GM12872 (cell line): Measurements from ENCODE around the gene AUTS2.

Experiments
- TF ChIP-seq, protein P1 (sequence below): IDR thresholded peaks from 3 replicates; pipeline ENCODE4 v1.5.1; 2011; ENCODE audit warnings: low read depth, mild to moderate bottlenecking, low read length, moderate library complexity; ENCODE audit not compliant: insufficient read depth

The AUTS2 gene

DNA sequence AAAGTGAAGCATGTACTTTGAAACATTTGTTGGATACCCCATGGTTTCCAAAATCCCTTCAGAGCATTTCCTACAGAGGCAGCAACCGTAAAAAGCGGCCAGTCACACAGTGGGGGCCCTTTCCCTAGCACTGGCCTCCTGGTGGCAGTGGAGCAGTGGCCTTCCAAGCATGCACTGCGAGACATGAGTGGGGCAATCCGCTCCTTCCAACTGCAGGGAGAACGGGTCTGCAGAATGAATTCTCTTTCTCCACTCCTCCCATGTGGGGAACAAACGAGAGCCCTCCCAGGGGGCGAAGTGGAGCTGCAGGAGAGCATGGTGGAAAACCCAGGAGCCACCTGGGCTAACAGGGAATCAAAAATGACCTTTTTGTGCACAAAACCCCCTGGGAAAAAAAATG is 990.7 kb downstream of the AUTS2 start:
- TF ChIP-seq, protein P1, sequence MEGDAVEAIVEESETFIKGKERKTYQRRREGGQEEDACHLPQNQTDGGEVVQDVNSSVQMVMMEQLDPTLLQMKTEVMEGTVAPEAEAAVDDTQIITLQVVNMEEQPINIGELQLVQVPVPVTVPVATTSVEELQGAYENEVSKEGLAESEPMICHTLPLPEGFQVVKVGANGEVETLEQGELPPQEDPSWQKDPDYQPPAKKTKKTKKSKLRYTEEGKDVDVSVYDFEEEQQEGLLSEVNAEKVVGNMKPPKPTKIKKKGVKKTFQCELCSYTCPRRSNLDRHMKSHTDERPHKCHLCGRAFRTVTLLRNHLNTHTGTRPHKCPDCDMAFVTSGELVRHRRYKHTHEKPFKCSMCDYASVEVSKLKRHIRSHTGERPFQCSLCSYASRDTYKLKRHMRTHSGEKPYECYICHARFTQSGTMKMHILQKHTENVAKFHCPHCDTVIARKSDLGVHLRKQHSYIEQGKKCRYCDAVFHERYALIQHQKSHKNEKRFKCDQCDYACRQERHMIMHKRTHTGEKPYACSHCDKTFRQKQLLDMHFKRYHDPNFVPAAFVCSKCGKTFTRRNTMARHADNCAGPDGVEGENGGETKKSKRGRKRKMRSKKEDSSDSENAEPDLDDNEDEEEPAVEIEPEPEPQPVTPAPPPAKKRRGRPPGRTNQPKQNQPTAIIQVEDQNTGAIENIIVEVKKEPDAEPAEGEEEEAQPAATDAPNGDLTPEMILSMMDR = no peak

DNA sequence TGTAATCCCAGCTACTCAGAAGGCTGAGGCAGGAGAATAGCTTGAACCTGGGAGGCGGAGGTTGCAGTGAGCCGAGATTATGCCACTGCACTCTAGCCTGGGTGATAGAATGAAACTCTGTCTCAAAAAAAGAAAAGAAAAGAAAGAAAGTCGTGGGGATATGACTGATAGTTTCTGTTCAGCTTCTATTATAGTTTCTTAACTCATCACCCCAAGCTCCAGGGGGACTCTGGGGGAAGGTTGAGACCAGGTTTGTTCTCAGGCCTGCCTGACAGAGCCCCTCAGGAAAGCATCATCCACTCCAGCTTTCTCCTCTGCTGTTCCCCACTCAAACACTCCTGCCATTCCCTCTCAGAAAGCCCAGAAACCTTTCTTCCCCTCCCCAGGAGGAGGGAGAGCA is 991.3 kb downstream of the AUTS2 start:
- TF ChIP-seq, protein P1 = no peak

DNA sequence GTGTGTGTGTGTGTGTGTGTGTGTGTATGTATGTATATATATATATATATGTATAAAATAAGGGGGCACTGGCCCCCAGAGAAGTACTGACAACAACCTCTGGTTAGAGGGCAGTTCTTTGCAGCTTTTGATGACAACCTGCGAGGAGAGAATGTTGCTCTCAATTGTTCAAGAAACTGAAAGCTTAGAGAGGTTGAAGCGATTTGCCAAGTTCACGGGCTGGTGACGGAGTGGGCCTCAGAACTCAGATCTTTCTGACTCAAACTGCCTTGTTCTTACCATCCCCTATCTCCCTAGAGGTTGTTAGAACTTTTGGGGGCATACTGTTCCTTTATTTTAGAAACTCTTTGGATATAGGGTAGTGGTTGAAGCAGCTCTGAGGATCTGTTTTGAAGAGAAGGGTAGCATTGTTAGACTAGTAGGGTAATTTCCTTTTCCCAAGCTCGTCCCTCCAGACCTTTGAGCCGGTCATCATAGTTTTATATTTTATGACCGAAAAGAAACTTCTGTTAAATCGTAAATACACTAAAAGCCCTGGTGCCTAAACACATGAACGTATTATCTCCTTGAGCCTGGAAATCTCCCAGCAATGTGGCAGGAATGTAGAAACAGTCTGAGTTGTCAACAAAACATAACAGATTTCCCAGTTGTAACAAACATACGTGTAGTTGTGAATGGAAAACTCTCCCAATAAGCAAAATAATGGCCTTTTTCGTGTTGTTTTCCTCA is 992.0 kb downstream of the AUTS2 start:
- TF ChIP-seq, protein P1 = no peak

DNA sequence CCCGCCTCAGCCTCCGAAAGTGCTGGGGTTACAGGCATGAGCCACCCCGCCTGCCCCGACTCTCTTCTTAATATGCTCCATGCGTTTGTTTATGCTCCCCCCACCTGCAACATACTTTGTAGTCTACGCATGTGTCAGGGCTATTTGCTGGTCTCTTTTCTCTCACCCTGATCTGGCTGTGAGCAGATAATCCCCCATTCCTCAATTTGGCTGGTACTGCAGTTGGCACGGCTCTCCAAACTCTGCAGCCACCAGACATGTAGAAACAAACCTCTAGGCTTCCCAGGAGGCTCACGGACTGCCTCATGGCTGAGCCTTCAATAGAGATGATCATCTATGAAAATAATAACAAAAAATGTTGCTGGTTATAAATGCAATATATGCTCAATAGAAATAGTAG is 993.4 kb downstream of the AUTS2 start:
- TF ChIP-seq, protein P1 = no peak

DNA sequence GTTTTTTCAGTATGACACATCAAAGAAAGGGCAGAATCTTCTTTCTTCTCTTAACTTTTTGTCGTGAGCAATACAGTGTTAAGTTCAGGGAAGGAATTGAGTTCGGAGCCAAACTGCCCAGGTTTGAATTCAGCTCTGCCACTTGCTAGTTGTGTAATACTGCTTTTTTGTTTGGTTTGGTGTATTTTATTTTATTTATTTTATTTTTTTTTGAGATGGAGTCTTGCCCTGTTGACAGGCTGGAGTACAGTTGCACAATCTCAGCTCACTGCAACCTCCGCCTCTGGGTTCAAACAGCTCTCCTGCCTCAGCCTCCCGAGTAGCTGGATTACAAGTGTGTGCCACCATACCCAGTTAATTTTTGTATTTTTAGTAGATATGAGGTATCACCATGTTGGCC is 993.9 kb downstream of the AUTS2 start:
- TF ChIP-seq, protein P1 = no peak

DNA sequence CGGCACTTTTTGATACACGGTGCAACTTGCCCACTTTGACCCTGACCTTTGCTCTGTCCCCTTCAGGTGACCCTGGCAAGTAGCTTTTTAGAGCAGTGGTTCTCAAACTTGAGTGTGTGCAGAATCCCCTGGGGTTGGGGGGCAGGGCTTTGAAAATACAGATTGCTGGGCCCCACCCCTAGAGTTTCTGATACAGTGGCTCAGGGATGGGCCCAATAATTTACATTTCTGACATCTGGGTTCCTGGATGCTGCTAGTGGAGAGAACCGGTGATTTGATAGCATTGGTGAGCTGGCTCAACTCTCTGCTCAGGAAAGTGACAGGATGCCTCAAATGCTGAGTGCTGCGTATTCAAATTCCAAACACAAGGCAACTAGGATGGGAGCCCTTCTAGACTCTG is 995.9 kb downstream of the AUTS2 start:
- TF ChIP-seq, protein P1 = no peak

DNA sequence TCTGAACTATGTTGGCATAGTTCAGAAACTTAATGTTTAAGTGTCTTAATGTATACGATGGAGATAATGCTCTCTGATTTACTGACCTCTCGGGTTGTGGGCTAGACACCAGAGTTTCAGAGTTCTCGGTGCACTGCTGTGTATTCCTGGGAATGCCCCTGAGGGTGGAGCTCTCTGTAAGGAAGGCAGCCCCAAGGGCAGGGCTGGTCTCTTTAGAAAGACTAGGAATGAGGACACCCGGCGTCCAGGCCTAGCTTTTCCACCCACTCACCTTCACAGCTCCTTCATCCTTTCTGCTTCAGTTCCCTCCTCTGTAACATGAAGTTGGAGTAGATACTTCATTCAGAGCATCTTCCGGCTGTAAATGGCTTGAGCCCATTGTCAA is 997.1 kb downstream of the AUTS2 start:
- TF ChIP-seq, protein P1 = no peak
